ENCODE results near the gene PIK3C2G. TPM values are rescaled to one million over a fixed set of nuclear protein-coding genes. Genes with fewer than 3 reads are reported as not detected.

Gene PIK3C2G
- total RNA-seq, 2 donors from 2014 or later, result 2.9 to 13.5 TPM

DNA sequence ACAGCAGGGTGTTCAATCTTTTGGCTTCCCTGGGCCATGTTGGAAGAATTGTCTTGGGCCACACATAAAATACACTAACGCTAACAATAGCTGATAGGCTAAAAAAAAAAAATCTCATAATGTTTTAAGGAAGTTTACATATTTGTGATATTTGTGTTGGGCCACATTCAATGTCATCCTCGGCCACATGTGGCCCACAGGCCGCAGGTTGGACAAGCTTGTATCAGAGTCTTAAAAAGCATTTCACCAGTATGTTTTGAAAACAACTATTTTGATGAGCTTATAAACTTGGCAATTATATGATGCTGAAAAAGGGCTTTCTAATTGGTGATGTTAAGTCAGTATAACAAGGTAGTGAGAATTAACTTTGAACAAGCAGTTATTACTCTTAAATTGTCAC lies 78.9 kb downstream of the PIK3C2G start:
- intact Hi-C loops (cut with DNase I), result no loop called here
- TF ChIP-seq CTCF (IDR thresholded peaks at IDR 0.05) (no peak), POLR2A (IDR thresholded peaks at IDR 0.05) (no peak)
- no peaks in the 10 kb centered on the region for H3K9me3 ChIP-seq
- WGBS, 2 donors, result 74 to 75% methylated on average over 3 of the region's 3 CpGs
- H3K4me1 ChIP-seq, result no peaks in the 10 kb centered on the region
- DNase-seq (no peak), ATAC-seq (no peak)
- no peaks in the 10 kb centered on the region for H3K36me3 ChIP-seq (replicated peaks in 1 of 2; ENCODE audit: insufficient read depth in 1 of 2, low read depth in 2 of 2)
- no peak overlapping the region for H3K27ac ChIP-seq
- H3K4me3 ChIP-seq, result no peak overlapping the region
- no peaks in the 10 kb centered on the region for H3K27me3 ChIP-seq

DNA sequence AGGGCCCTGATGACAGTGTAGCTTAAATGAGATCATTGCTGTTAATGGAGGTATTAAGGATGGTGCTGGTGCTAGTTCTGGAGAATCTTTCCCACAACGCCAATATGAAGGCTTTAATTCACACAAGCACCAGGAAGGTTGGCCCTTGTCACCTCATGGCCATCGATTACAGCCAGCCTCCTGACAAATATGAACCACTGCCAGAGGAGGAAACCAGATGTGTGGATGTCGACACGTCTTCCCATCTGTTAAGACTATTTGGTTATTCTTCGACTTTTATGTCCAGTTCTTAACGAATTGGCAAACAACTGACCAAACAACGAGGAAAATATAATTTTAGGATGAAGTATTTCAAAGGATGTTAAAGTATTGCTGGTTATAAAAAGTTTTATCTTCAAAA lies 79.5 kb downstream of the PIK3C2G start:
- intact Hi-C loops (cut with DNase I), result no loop called here
- WGBS, 2 donors, result 58 to 61% methylated on average over 7 of the region's 7 CpGs
- DNase-seq, result no peak
- Histone ChIP-seq H3K4me3 (no peak overlapping the region), H3K4me1 (no peaks in the 10 kb centered on the region), H3K36me3 (replicated peaks in 1 of 2; ENCODE audit: insufficient read depth in 1 of 2, low read depth in 2 of 2) (no peaks in the 10 kb centered on the region), H3K27ac (no peak overlapping the region), H3K9me3 (no peaks in the 10 kb centered on the region), H3K27me3 (no peaks in the 10 kb centered on the region)
- ATAC-seq, result no peak
- no peak for TF ChIP-seq CTCF (IDR thresholded peaks at IDR 0.05)
- TF ChIP-seq POLR2A (IDR thresholded peaks at IDR 0.05), result no peak

GRCh38 chr12:18343708-18344107 lies 82.4 kb downstream of the PIK3C2G start:
- no peaks in the 10 kb centered on the region for H3K36me3 ChIP-seq (replicated peaks in 1 of 2; ENCODE audit: insufficient read depth in 1 of 2, low read depth in 2 of 2)
- WGBS, 2 donors, result 32 to 42% methylated on average over 4 of the region's 4 CpGs
- no peaks in the 10 kb centered on the region for H3K9me3 ChIP-seq
- no peak for TF ChIP-seq POLR2A (IDR thresholded peaks at IDR 0.05)
- TF ChIP-seq CTCF (IDR thresholded peaks at IDR 0.05), result no peak
- H3K4me1 ChIP-seq, result no peaks in the 10 kb centered on the region
- DNase-seq (no peak), ATAC-seq (no peak)
- intact Hi-C loops (cut with DNase I), result no loop called here
- no peak overlapping the region for H3K27ac ChIP-seq
- H3K4me3 ChIP-seq, result no peak overlapping the region
- no peaks in the 10 kb centered on the region for H3K27me3 ChIP-seq

GRCh38 chr12:18345021-18345735 lies 83.9 kb downstream of the PIK3C2G start:
- Histone ChIP-seq H3K4me3 (no peak overlapping the region), H3K36me3 (replicated peaks in 1 of 2; ENCODE audit: insufficient read depth in 1 of 2, low read depth in 2 of 2) (no peaks in the 10 kb centered on the region), H3K9me3 (no peaks in the 10 kb centered on the region), H3K27ac (no peak overlapping the region), H3K27me3 (no peaks in the 10 kb centered on the region), H3K4me1 (no peaks in the 10 kb centered on the region)
- 58 to 62% methylated on average over 3 of the region's 3 CpGs for WGBS, 2 donors
- ATAC-seq (no peak), DNase-seq (no peak)
- intact Hi-C loops (cut with DNase I), result no loop called here
- no peak for TF ChIP-seq CTCF (IDR thresholded peaks at IDR 0.05)
- TF ChIP-seq POLR2A (IDR thresholded peaks at IDR 0.05), result no peak

- Histone ChIP-seq H3K4me1 (no peaks in the 10 kb centered on the region), H3K27ac (no peak overlapping the region), H3K9me3 (no peaks in the 10 kb centered on the region), H3K4me3 (no peak overlapping the region), H3K27me3 (no peaks in the 10 kb centered on the region), H3K36me3 (replicated peaks in 1 of 2; ENCODE audit: insufficient read depth in 1 of 2, low read depth in 2 of 2) (no peaks in the 10 kb centered on the region)
- intact Hi-C loops (cut with DNase I), result no loop called here
- DNase-seq (no peak), ATAC-seq (no peak)
- WGBS, 2 donors, result 79 to 83% methylated on average over 5 of the region's 5 CpGs
- TF ChIP-seq CTCF (IDR thresholded peaks at IDR 0.05) (no peak), POLR2A (IDR thresholded peaks at IDR 0.05) (no peak)
These were observed 91.0 kb downstream of the PIK3C2G start for GRCh38 chr12:18352312-18352711.
